Heart left ventricle (tissue), 16 donors: ENCODE results near the gene ESYT3. TPM values are rescaled to one million over a fixed set of nuclear protein-coding genes. Genes with fewer than 3 reads are reported as not detected.
A peak's percentile ranks its signal among the peaks of the same experiment; 100 is the strongest.

Experiments used
- ATAC-seq, 4 donors: fragments of 200-7000 bp; cut with Tn5 transposase; one replicate each; pipeline ENCODE4 v1.9.1; 2020 to 2022; ENCODE audit warnings: moderate library complexity in 4 of 4, mild to moderate bottlenecking in 3 of 4, moderate number of reproducible peaks in 1 of 4
- DNase-seq, 5 donors: peaks; one replicate each; pipeline ENCODE4 v3.0.0-alpha.2; 2020
- H3K27ac ChIP-seq, 12 donors: fragments of 200-600 bp; sonication (generic) in 4 of 12; one replicate each; pipeline versions ENCODE4 v1.5.0 to v1.8.0; 2016 to 2022; ENCODE audit warnings: mild to moderate bottlenecking in 2 of 12
- H3K27me3 ChIP-seq, 9 donors: fragments of 200-600 bp; sonication (generic) in 2 of 9; one replicate each; pipeline versions ENCODE4 v1.5.1 to v1.8.0; 2016 to 2022; ENCODE audit warnings: mild to moderate bottlenecking in 3 of 9
- H3K36me3 ChIP-seq, 9 donors: fragments of 200-600 bp; sonication (generic) in 2 of 9; one replicate each; pipeline versions ENCODE4 v1.5.0 to v1.8.0; 2018 to 2022; ENCODE audit warnings: mild to moderate bottlenecking in 2 of 9
- H3K4me1 ChIP-seq, 12 donors: fragments of 200-600 bp; sonication (generic) in 4 of 12; one replicate each; pipeline versions ENCODE4 v1.5.0 to v1.8.0; 2016 to 2022; ENCODE audit warnings: mild to moderate bottlenecking in 3 of 12
- H3K4me3 ChIP-seq, 12 donors: fragments of 200-600 bp; sonication (generic) in 4 of 12; one replicate each; pipeline versions ENCODE4 v1.5.0 to v1.8.0; 2017 to 2022; ENCODE audit warnings: mild to moderate bottlenecking in 9 of 12, moderate library complexity in 4 of 12
- H3K9me3 ChIP-seq, 12 donors: fragments of 200-600 bp; sonication (generic) in 4 of 12; one replicate each; pipeline versions ENCODE4 v1.5.0 to v1.8.0; 2016 to 2022; ENCODE audit warnings: mild to moderate bottlenecking in 1 of 12
- POLR2A ChIP-seq, 2 donors: fragments of 450-650 bp; IDR thresholded peaks; one replicate each; pipeline ENCODE4 v1.6.1; 2017; ENCODE audit warnings: antibody characterized with exemption in 2 of 2, mild to moderate bottlenecking in 2 of 2, moderate library complexity in 2 of 2
- whole genome bisulfite sequencing, 4 donors: extraction: QIAGEN DNeasy Blood & Tissue Kit in 2 of 4; methylation state at CpG; one replicate each; pipeline versions ENCODE4 v1.1.5 to v1.1.7; 2013 to 2018; 5-methylcytosine and 5-hydroxymethylcytosine counted together
- intact Hi-C, 10 donors: fragments of 100-400 bp; cut with DNase I; formaldehyde crosslinking; loops; one replicate each; pipeline versions ENCODE4 v1.11.1 to v1.14.2; 2022
- polyA plus RNA-seq, 2 donors: library from polyadenylated mRNA; stranded (reverse); fragments of 200-250 nt; gene quantifications; one replicate each; pipeline ENCODE4 v1.2.3, GENCODE V29; 2013
- total RNA-seq, 9 donors: library from RNA; depleted of rRNA in 2 of 9; stranded (reverse); fragments of >200 nt in 2 of 9; fragmentation: NEBNext Ultra II Directional in 3 of 9; extraction: Animal tissue kit (Norgen Biotek cat#: 25700) in 3 of 9; gene quantifications; one replicate each; pipeline versions ENCODE4 v1.1.0 to v1.2.4, GENCODE V29; 2016 to 2023
- TF ChIP-seq, protein P1 (sequence below), 12 donors: fragments of 200-600 bp; sonication (generic) in 4 of 12; IDR thresholded peaks; one replicate each; pipeline versions ENCODE4 v1.5.0 to v1.8.0; 2018 to 2022; ENCODE audit warnings: antibody characterized with exemption in 12 of 12, mild to moderate bottlenecking in 5 of 12
- donor health status: ischemic (EF 13 %, LVEDD 7.1; RV severe dilation, severe dysfunction).
- donor health status: healthy with polysubstance abuse.
- donor health status: DM: no; HTN: yes; CAD: no.
- donor health status: DM: no; HTN: no; CAD: no.
- donor health status: ischemic (EF 25% LVEDD 6.9; RV normal size, moderate dysfunction).
- donor health status: ischemic (EF 25% LVEDD 5.7; RV mildly dilated, moderate dysfunction).
- donor health status: healthy.
- donor health status: DM: yes; HTN: yes; CAD: no.
- donor health status: ischemic (EF 35%, LVEDD 5.7; RV mildly dilated, moderate dysfunction).
- donor health status: nonischemic (EF 11% LVEDD 7.7; RV severe dilation, severe dysfunction).
- donor health status: DM: yes; HTN: yes; CAD: no.
- donor health status: PGD.
- donor health status: ischemic (EF 29% LVEDD 5.4; RV normal size, mild dysfunction).
- donor health status: nonischemic (EF 23%, LVEDD 6.1; RV moderate dilation, normal function).

The ESYT3 gene
- total and polyA plus RNA-seq, 11 donors: 0.42 to 2.7 (median 1.2) TPM

DNA sequence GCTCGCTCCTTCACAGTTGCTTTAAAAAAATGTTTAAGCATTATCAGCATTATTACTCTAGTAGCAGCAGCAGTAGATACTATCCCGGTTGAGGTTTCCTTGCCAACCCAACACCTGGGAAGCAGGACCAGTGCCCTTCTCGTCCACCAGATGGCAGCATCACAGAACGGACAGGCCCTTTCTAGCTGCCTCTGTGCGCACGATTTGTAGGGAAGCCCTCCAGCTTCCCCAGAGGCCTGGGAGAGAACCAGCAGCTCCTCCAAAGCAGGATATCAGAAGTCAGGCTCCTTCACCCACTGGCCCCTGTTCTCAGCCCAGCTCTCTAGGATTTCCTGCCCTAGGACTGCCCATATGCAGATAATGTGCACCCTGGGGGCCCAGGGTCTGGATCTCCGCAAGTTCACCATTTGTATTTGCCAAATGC is 16.8 kb upstream of the ESYT3 start:
- no peaks in the 10 kb centered on the region for H3K27me3 ChIP-seq
- peaks cover 0 to 18% (median 5%) of the 10 kb centered on the region in 12 donors for H3K4me1 ChIP-seq
- no peak overlapping the region for H3K4me3 ChIP-seq
- H3K36me3 ChIP-seq: no peaks in the 10 kb centered on the region
- ATAC-seq (peak; percentile 65 to 86 (median 85)), DNase-seq (peak; percentile 72 to 85 (median 76))
- H3K27ac ChIP-seq: no peak overlapping the region
- no peaks in the 10 kb centered on the region for H3K9me3 ChIP-seq
- WGBS, 4 donors: 16 to 17% (median 17%) methylated on average over 7 of the region's 7 CpGs
- intact Hi-C loops: loop anchor here in 8 of 10 donors (2.0 to 10.0 kb wide), 5 partner anchors 80 to 507 kb away; no protein-coding TSS in a partner anchor
- TF ChIP-seq, protein P1, sequence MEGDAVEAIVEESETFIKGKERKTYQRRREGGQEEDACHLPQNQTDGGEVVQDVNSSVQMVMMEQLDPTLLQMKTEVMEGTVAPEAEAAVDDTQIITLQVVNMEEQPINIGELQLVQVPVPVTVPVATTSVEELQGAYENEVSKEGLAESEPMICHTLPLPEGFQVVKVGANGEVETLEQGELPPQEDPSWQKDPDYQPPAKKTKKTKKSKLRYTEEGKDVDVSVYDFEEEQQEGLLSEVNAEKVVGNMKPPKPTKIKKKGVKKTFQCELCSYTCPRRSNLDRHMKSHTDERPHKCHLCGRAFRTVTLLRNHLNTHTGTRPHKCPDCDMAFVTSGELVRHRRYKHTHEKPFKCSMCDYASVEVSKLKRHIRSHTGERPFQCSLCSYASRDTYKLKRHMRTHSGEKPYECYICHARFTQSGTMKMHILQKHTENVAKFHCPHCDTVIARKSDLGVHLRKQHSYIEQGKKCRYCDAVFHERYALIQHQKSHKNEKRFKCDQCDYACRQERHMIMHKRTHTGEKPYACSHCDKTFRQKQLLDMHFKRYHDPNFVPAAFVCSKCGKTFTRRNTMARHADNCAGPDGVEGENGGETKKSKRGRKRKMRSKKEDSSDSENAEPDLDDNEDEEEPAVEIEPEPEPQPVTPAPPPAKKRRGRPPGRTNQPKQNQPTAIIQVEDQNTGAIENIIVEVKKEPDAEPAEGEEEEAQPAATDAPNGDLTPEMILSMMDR (IDR thresholded peaks at IDR 0.05): peak; percentile 82 to 99 (median 89)
- TF ChIP-seq POLR2A (IDR thresholded peaks at IDR 0.05): no peak

DNA sequence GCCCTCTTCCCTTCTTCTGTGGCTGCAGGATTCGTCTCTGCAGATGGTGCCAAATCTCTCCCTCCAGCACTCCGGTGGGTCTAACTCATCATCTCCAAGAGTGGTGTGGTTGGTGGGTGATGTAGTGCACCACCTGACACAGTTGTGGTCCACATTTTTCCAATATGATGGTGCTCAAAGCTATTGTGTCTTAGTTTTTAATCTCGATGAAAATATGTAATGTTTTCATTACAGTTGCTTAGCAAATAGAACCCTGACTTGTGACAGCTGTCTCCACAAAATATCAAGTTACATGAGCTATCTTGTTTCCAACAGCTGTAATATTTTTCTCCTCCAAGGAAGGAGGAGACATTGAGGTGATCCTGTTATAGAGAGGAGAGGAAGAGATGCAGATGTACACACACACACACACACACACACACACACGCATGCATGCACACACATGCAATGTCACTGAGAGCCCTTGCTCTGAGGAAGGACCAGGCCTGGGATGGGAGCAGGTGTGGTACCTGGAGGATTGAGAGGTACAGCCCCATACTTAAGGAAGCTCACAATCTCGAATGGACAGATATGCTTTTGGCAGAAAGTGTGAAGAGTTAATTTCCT is 15.7 kb upstream of the ESYT3 start:
- no peak for ATAC-seq
- H3K4me1 ChIP-seq: peaks cover 0 to 6% (median 0%) of the 10 kb centered on the region in 12 donors
- no peak for TF ChIP-seq POLR2A (IDR thresholded peaks at IDR 0.05)
- TF ChIP-seq, protein P1 (IDR thresholded peaks at IDR 0.05): no peak
- no peaks in the 10 kb centered on the region for H3K27me3 ChIP-seq
- H3K4me3 ChIP-seq: no peak overlapping the region
- DNase-seq: no peak
- H3K9me3 ChIP-seq: no peaks in the 10 kb centered on the region
- no peaks in the 10 kb centered on the region for H3K36me3 ChIP-seq
- intact Hi-C loops: loop anchor here in 8 of 10 donors (5.0 to 10.0 kb wide), 4 partner anchors 81 to 506 kb away; no protein-coding TSS in a partner anchor
- 67 to 79% (median 72%) methylated on average over 5 of the region's 5 CpGs for WGBS, 4 donors
- H3K27ac ChIP-seq: no peak overlapping the region

DNA sequence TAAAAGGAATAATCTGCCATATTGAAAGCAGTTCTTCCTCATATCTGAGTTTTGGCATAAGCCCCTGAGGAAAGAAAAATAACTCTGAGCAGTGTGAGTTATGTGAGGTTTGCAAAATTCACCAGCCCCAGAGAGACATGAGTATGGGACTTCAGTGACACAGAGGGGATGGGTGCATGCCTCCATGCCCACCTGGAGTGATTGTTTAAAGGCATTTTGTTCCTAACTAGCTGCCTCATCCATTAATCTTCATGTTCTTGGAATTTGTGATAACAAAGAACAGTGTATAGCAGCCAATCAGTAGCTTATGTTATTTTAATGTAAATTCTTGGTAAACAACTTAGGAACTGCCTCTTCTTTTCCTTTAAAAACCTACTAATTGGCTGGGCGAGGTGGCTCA is 11.1 kb upstream of the ESYT3 start:
- H3K4me1 ChIP-seq: no peaks in the 10 kb centered on the region
- DNase-seq (no peak), ATAC-seq (no peak)
- intact Hi-C loops: loop anchor here in 4 of 10 donors (5.0 to 10.0 kb wide), 6 partner anchors 54 to 491 kb away; partner anchors contain the start of genes ARMC8 (in 1 of the 4) and CEP70 (in 1 of the 4)
- TF ChIP-seq, protein P1 (IDR thresholded peaks at IDR 0.05): no peak
- no peak for TF ChIP-seq POLR2A (IDR thresholded peaks at IDR 0.05)
- H3K9me3 ChIP-seq: no peaks in the 10 kb centered on the region
- WGBS, 4 donors: 94 to 100% (median 95%) methylated on average over 1 of the region's 1 CpG
- H3K27ac ChIP-seq: no peak overlapping the region
- H3K36me3 ChIP-seq: no peaks in the 10 kb centered on the region
- H3K27me3 ChIP-seq: no peaks in the 10 kb centered on the region
- no peak overlapping the region for H3K4me3 ChIP-seq

DNA sequence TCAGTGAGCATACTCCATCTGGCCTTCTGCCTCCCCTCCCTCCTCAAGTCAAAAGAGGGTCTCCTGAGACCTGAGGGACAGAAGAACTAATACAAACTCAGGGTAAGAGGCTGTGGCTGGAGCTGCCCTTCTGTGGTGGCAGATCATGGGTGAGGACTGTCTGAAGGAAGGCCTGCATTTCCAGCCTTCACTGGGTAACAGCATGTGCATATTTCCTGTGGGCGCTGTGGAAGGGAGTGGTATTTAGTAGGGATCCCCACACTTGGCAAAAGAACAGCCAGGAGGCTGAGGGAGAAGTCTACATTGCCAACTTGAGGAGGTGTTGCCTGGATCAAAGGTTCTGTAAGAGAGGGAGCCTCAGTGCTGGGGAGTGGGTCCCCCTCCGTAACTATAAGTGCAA is 10.1 kb upstream of the ESYT3 start:
- ATAC-seq: no peak
- WGBS, 4 donors: 78 to 93% (median 91%) methylated on average over 2 of the region's 2 CpGs
- Histone ChIP-seq H3K4me1 (no peaks in the 10 kb centered on the region), H3K9me3 (no peaks in the 10 kb centered on the region), H3K4me3 (no peak overlapping the region), H3K36me3 (no peaks in the 10 kb centered on the region), H3K27me3 (no peaks in the 10 kb centered on the region), H3K27ac (no peak overlapping the region)
- intact Hi-C loops: loop anchor here in 4 of 10 donors (5.0 to 10.0 kb wide), 6 partner anchors 53 to 490 kb away; partner anchors contain the start of genes ARMC8 (in 1 of the 4) and CEP70 (in 1 of the 4)
- TF ChIP-seq, protein P1 (IDR thresholded peaks at IDR 0.05): no peak
- no peak for TF ChIP-seq POLR2A (IDR thresholded peaks at IDR 0.05)
- DNase-seq: no peak
